Keratinocyte (primary cell): ENCODE results near the gene FBXW5. TPM values are rescaled to one million over a fixed set of nuclear protein-coding genes. Genes with fewer than 3 reads are reported as not detected.
A peak's percentile ranks its signal among the peaks of the same experiment; 100 is the strongest.

ENCODE experiments used
- DNase-seq: peaks from one replicate; pipeline ENCODE4 v3.0.0-alpha.2; 2011; ENCODE audit warnings: low read depth, missing footprints, low spot score
- FAIRE-seq: peaks from 2 replicates; lab custom pipeline; 2011; peaks lifted over from hg19 to GRCh38; lab: Jason Lieb, UNC
- H2AFZ ChIP-seq: 2 replicates; pipeline ENCODE4 v1.6.0; 2012; ENCODE audit warnings: low read length, control low read depth, inconsistent platforms; ENCODE audit not compliant: control insufficient read depth
- H3K27ac ChIP-seq: 2 replicates; pipeline ENCODE4 v1.5.1; 2011; ENCODE audit warnings: low read length; ENCODE audit not compliant: control insufficient read depth, insufficient read depth
- H3K27me3 ChIP-seq: 3 replicates; pipeline ENCODE4 v1.6.0; 2011; ENCODE audit warnings: low read length; ENCODE audit not compliant: control insufficient read depth, insufficient read depth; ENCODE audit errors: extremely low read depth
- H3K36me3 ChIP-seq, 2 experiments: 2 replicates in 1 of 2; 3 replicates in 1 of 2; pipeline ENCODE4 v1.5.1; 2011; ENCODE audit warnings: low read length in 2 of 2, mild to moderate bottlenecking in 1 of 2; ENCODE audit not compliant: control insufficient read depth in 2 of 2, insufficient read depth in 2 of 2; ENCODE audit errors: extremely low read depth in 1 of 2
- H3K4me1 ChIP-seq: 3 replicates; pipeline ENCODE4 v1.5.1; 2011; ENCODE audit warnings: low read length; ENCODE audit not compliant: control insufficient read depth, insufficient read depth; ENCODE audit errors: extremely low read depth
- H3K4me2 ChIP-seq: 3 replicates; pipeline ENCODE4 v1.6.0; 2011; ENCODE audit warnings: low read depth, low read length; ENCODE audit not compliant: control insufficient read depth, insufficient read depth; ENCODE audit errors: extremely low read depth
- H3K4me3 ChIP-seq, 3 experiments: fragments of 200-600 bp in 1 of 3; sonication (generic) in 1 of 3; 2 replicates in 2 of 3; 3 replicates in 1 of 3; pipeline ENCODE4 v1.5.1; 2011 to 2016; ENCODE audit warnings: low read length in 3 of 3, mild to moderate bottlenecking in 3 of 3, control low read depth in 2 of 3, inconsistent platforms in 1 of 3, low read depth in 1 of 3, mixed read lengths in 1 of 3, mixed run types in 1 of 3, moderate library complexity in 1 of 3; ENCODE audit not compliant: control insufficient read depth in 2 of 3, insufficient read depth in 2 of 3; ENCODE audit errors: extremely low read depth in 1 of 3
- H3K79me2 ChIP-seq: 2 replicates; pipeline ENCODE4 v1.6.0; 2012; ENCODE audit warnings: low read length; ENCODE audit not compliant: control insufficient read depth, insufficient read depth
- H3K9ac ChIP-seq: 3 replicates; pipeline ENCODE4 v1.6.0; 2011; ENCODE audit warnings: low read length; ENCODE audit not compliant: control insufficient read depth, insufficient read depth; ENCODE audit errors: extremely low read depth
- H3K9me1 ChIP-seq: 3 replicates; pipeline ENCODE4 v1.6.0; 2011; ENCODE audit warnings: low read length; ENCODE audit not compliant: control insufficient read depth, insufficient read depth; ENCODE audit errors: extremely low read depth
- H3K9me3 ChIP-seq: 2 replicates; pipeline ENCODE4 v1.5.1; 2012; ENCODE audit warnings: low read depth, low read length; ENCODE audit not compliant: control insufficient read depth
- H4K20me1 ChIP-seq: 3 replicates; pipeline ENCODE4 v1.6.0; 2011; ENCODE audit warnings: low read length; ENCODE audit not compliant: control insufficient read depth, insufficient read depth; ENCODE audit errors: extremely low read depth
- EZH2 ChIP-seq: IDR thresholded peaks from one replicate; pipeline ENCODE4 v1.6.1; 2012; ENCODE audit warnings: inconsistent platforms, mild to moderate bottlenecking, low read length, moderate library complexity
- dilution Hi-C: fragments of 300-500 bp; cut with MboI; formaldehyde crosslinking; loops from one replicate; pipeline ENCODE4 v1.7.0; 2020; ENCODE audit warnings: low sequenced_read_pairs; ENCODE audit not compliant: extremely low pct_ligation_motif_present
- polyA plus RNA-seq, 5 experiments: library from polyadenylated mRNA; depleted of rRNA in 3 of 5; stranded (reverse) in 3 of 5; stranded (forward) in 1 of 5; unstranded in 1 of 5; fragments of >200 nt; gene quantifications; 1 replicate in 1 of 5; 2 replicates in 3 of 5; 3 replicates in 1 of 5; pipeline versions ENCODE4 v1.2.1 to v1.2.3, GENCODE V29; 2011 to 2012; ENCODE audit warnings: missing spikeins in 2 of 5, low read depth in 1 of 5, low replicate concordance in 1 of 5
- TF ChIP-seq, protein P1 (sequence below), 3 experiments: IDR thresholded peaks in 1 of 3; conservative IDR thresholded peaks in 1 of 3; optimal IDR thresholded peaks in 1 of 3; 2 replicates in 2 of 3; 3 replicates in 1 of 3; pipeline versions ENCODE3 to v1.5.1; 2011; ENCODE audit warnings: low read length in 3 of 3, mild to moderate bottlenecking in 3 of 3, moderate library complexity in 2 of 3, control low read depth in 1 of 3, inconsistent platforms in 1 of 3; ENCODE audit not compliant: insufficient read depth in 2 of 3; ENCODE audit errors: extremely low read depth in 1 of 3

FBXW5 gene
- polyA plus RNA-seq, 1 donor (not counting 4 experiments of a cell fraction or from before 2014, with no cell fraction given): 23.0 TPM

DNA sequence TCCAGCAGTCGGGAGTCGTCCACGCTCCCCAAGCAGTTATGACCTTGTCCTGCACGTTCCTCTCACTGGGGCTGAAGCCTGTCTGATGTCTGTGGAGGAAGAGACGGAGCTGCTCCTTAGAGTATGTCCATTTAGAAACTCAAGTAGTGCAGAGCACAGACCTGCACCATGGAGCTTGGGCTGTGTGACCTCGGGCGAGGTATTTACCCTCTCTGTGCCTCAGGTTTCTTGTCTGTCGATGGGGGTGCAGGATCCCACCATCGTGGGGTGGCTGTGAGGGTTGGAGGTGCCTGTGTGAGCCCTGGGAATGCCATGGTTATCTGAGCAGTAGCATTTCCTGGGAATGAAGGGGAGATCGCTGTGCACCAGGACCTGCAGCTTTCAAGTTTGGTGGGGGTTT lies 44.0 kb downstream of the FBXW5 start:
- Histone ChIP-seq H3K4me2 (peak overlapping the region; percentile 95), H3K79me2 (peaks cover 38% of the 10 kb centered on the region), H3K9me1 (no peaks in the 10 kb centered on the region), H3K9me3 (no peaks in the 10 kb centered on the region), H3K4me1 (peaks cover 47% of the 10 kb centered on the region), H2AFZ (no peak overlapping the region), H4K20me1 (no peaks in the 10 kb centered on the region), H3K27ac (peak overlapping the region; percentile 100), H3K27me3 (no peaks in the 10 kb centered on the region), H3K9ac (peak overlapping the region; percentile 98), H3K4me3 (no peak overlapping the region), H3K36me3 (peaks cover 11 to 36% of the 10 kb centered on the region in 2 experiments)
- TF ChIP-seq, protein P1, sequence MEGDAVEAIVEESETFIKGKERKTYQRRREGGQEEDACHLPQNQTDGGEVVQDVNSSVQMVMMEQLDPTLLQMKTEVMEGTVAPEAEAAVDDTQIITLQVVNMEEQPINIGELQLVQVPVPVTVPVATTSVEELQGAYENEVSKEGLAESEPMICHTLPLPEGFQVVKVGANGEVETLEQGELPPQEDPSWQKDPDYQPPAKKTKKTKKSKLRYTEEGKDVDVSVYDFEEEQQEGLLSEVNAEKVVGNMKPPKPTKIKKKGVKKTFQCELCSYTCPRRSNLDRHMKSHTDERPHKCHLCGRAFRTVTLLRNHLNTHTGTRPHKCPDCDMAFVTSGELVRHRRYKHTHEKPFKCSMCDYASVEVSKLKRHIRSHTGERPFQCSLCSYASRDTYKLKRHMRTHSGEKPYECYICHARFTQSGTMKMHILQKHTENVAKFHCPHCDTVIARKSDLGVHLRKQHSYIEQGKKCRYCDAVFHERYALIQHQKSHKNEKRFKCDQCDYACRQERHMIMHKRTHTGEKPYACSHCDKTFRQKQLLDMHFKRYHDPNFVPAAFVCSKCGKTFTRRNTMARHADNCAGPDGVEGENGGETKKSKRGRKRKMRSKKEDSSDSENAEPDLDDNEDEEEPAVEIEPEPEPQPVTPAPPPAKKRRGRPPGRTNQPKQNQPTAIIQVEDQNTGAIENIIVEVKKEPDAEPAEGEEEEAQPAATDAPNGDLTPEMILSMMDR (optimal IDR thresholded peaks at IDR 0.05 in 1 of 3, IDR thresholded peaks at IDR 0.05 in 1 of 3, conservative IDR thresholded peaks at IDR 0.05 in 1 of 3; ENCODE audit: extremely low read depth in 1 of 3, insufficient read depth in 2 of 3, low read length in 3 of 3): no peak
- TF ChIP-seq EZH2: no peak
- DNase-seq: no peak
- FAIRE-seq: no peak
- dilution Hi-C loops: no loop called here

- FAIRE-seq (no peak), DNase-seq (no peak)
- H3K9me1 ChIP-seq: no peaks in the 10 kb centered on the region
- H4K20me1 ChIP-seq: no peaks in the 10 kb centered on the region
- dilution Hi-C loops: no loop called here
- H3K4me3 ChIP-seq: no peak overlapping the region
- no peak overlapping the region for H3K9ac ChIP-seq
- H3K79me2 ChIP-seq: peaks cover 45% of the 10 kb centered on the region
- no peaks in the 10 kb centered on the region for H3K9me3 ChIP-seq
- no peaks in the 10 kb centered on the region for H3K27me3 ChIP-seq
- no peak overlapping the region for H3K4me2 ChIP-seq
- H3K27ac ChIP-seq: peak overlapping the region; percentile 2
- H2AFZ ChIP-seq: no peak overlapping the region
- peaks cover 14 to 25% of the 10 kb centered on the region in 2 experiments for H3K36me3 ChIP-seq
- TF ChIP-seq, protein P1 (optimal IDR thresholded peaks at IDR 0.05 in 1 of 3, IDR thresholded peaks at IDR 0.05 in 1 of 3, conservative IDR thresholded peaks at IDR 0.05 in 1 of 3; ENCODE audit: extremely low read depth in 1 of 3, insufficient read depth in 2 of 3, low read length in 3 of 3): peak in 1 of 3 experiments; percentile 17
- no peak for TF ChIP-seq EZH2
- peaks cover 47% of the 10 kb centered on the region for H3K4me1 ChIP-seq
These were observed 45.3 kb downstream of the FBXW5 start for GRCh38 chr9:136899196-136899595.
